Prostate gland (tissue), 2 donors: ENCODE measurements around the gene CNTN4. TPM values are rescaled to one million over a fixed set of nuclear protein-coding genes. Genes with fewer than 3 reads are reported as not detected.

ENCODE experiments used
- DNase-seq: peaks from one replicate; pipeline ENCODE4 v3.0.0-alpha.2; 2019; ENCODE audit warnings: low spot score
- H3K27ac ChIP-seq, 2 donors: fragments of 200-600 bp; sonication (generic); 2 replicates each; pipeline ENCODE4 v1.5.1; 2017 to 2019
- H3K27me3 ChIP-seq: fragments of 200-600 bp; sonication (generic); replicated peaks from 2 replicates; pipeline ENCODE4 v1.5.1; 2019; ENCODE audit not compliant: insufficient read depth
- H3K36me3 ChIP-seq, 2 donors: fragments of 200-600 bp; sonication (generic); 1 replicate in 1 of 2; 2 replicates in 1 of 2; pipeline versions ENCODE4 v1.5.1 to v1.8.1; 2017 to 2019
- H3K4me1 ChIP-seq: fragments of 200-600 bp; sonication (generic); replicated peaks from 2 replicates; pipeline ENCODE4 v1.5.1; 2019
- H3K4me3 ChIP-seq, 2 donors: fragments of 200-600 bp; sonication (generic); 2 replicates each; pipeline ENCODE4 v1.5.1; 2017 to 2019
- H3K9me3 ChIP-seq: fragments of 200-600 bp; sonication (generic); 2 replicates; pipeline ENCODE4 v1.5.1; 2017
- CTCF ChIP-seq, 4 experiments: fragments of 200-600 bp in 2 of 4; fragments of 450-650 bp in 2 of 4; sonication (generic) in 2 of 4; IDR thresholded peaks; 1 replicate in 3 of 4; 2 replicates in 1 of 4; pipeline ENCODE4 v1.5.1; 2016 to 2019; ENCODE audit warnings: antibody characterized with exemption in 4 of 4, mild to moderate bottlenecking in 2 of 4, moderate library complexity in 2 of 4
- POLR2A ChIP-seq: fragments of 450-650 bp; IDR thresholded peaks from one replicate; pipeline ENCODE4 v1.6.1; 2016; ENCODE audit warnings: antibody characterized with exemption, mild to moderate bottlenecking
- POLR2AphosphoS5 ChIP-seq: sonication (generic); formaldehyde crosslinking; IDR thresholded peaks from one replicate; pipeline ENCODE4 v1.6.1; 2017; ENCODE audit warnings: antibody characterized with exemption
- WGBS: methylation state at CpG from one replicate; pipeline ENCODE4 v1.1.5; 2018; 5-methylcytosine and 5-hydroxymethylcytosine counted together
- intact Hi-C: fragments of 100-400 bp; cut with DNase I; formaldehyde crosslinking; loops from one replicate; pipeline ENCODE4 v1.14.2; 2022
- total RNA-seq, 2 donors: library from RNA; depleted of rRNA; stranded (reverse); fragments of >200 nt; gene quantifications; one replicate each; pipeline ENCODE4 v1.1.0, GENCODE V29; 2016

Gene CNTN4
- total RNA-seq, 2 donors from 2014 or later, result 1.5 to 5.7 TPM

GRCh38 chr3:2661078-2661477 is 562.4 kb downstream of the CNTN4 start:
- intact Hi-C loops, result no loop called here
- Histone ChIP-seq H3K4me1 (no peaks in the 10 kb centered on the region), H3K4me3 (no peak overlapping the region), H3K27me3 (no peaks in the 10 kb centered on the region), H3K9me3 (no peaks in the 10 kb centered on the region), H3K36me3 (no peaks in the 10 kb centered on the region), H3K27ac (no peak overlapping the region)
- TF ChIP-seq POLR2AphosphoS5 (no peak), CTCF (IDR thresholded peaks at IDR 0.05) (no peak), POLR2A (no peak)
- no peak for DNase-seq
- WGBS, result 92% methylated on average over 1 of the region's 1 CpG

GRCh38 chr3:2677501-2677900 is 578.8 kb downstream of the CNTN4 start:
- TF ChIP-seq POLR2A (no peak), CTCF (IDR thresholded peaks at IDR 0.05) (no peak), POLR2AphosphoS5 (no peak)
- no peaks in the 10 kb centered on the region for H3K36me3 ChIP-seq
- H3K4me3 ChIP-seq, result no peak overlapping the region
- H3K27me3 ChIP-seq, result no peaks in the 10 kb centered on the region
- intact Hi-C loops, result no loop called here
- H3K4me1 ChIP-seq, result no peaks in the 10 kb centered on the region
- H3K9me3 ChIP-seq, result no peaks in the 10 kb centered on the region
- WGBS, result 90% methylated on average over 2 of the region's 2 CpGs
- no peak for DNase-seq
- H3K27ac ChIP-seq, result no peak overlapping the region

- H3K27ac ChIP-seq, result no peak overlapping the region
- TF ChIP-seq POLR2A (no peak), POLR2AphosphoS5 (no peak), CTCF (IDR thresholded peaks at IDR 0.05) (no peak)
- no peaks in the 10 kb centered on the region for H3K4me1 ChIP-seq
- DNase-seq, result no peak
- 86% methylated on average over 5 of the region's 5 CpGs for WGBS
- no peaks in the 10 kb centered on the region for H3K9me3 ChIP-seq
- no peak overlapping the region for H3K4me3 ChIP-seq
- H3K36me3 ChIP-seq, result no peaks in the 10 kb centered on the region
- H3K27me3 ChIP-seq, result no peaks in the 10 kb centered on the region
- intact Hi-C loops, result no loop called here
These were observed 581.6 kb downstream of the CNTN4 start for GRCh38 chr3:2680236-2680635.

- intact Hi-C loops, result no loop called here
These were observed 585.4 kb downstream of the CNTN4 start for GRCh38 chr3:2684046-2684445.

GRCh38 chr3:2686816-2687502 is 588.3 kb downstream of the CNTN4 start:
- no peak overlapping the region for H3K27ac ChIP-seq

More at GRCh38 chr3:2684046-2684445, 585.4 kb downstream of the CNTN4 start:
- Histone ChIP-seq H3K27ac (no peak overlapping the region), H3K4me1 (no peaks in the 10 kb centered on the region), H3K9me3 (no peaks in the 10 kb centered on the region), H3K27me3 (no peaks in the 10 kb centered on the region), H3K36me3 (no peaks in the 10 kb centered on the region), H3K4me3 (no peak overlapping the region)
- TF ChIP-seq POLR2A, result no peak
- DNase-seq, result no peak

More at GRCh38 chr3:2686816-2687502, 588.3 kb downstream of the CNTN4 start:
- Histone ChIP-seq H3K36me3 (no peaks in the 10 kb centered on the region), H3K4me1 (no peaks in the 10 kb centered on the region), H3K27me3 (no peaks in the 10 kb centered on the region), H3K4me3 (no peak overlapping the region), H3K9me3 (no peaks in the 10 kb centered on the region)
- 82% methylated on average over 4 of the region's 4 CpGs for WGBS
- intact Hi-C loops, result no loop called here
- no peak for TF ChIP-seq POLR2AphosphoS5
- no peak for TF ChIP-seq CTCF (IDR thresholded peaks at IDR 0.05)
- no peak for TF ChIP-seq POLR2A
- DNase-seq, result no peak
